EH (cell line): ENCODE measurements around the gene SLC7A6OS.
A peak's percentile ranks its signal among the peaks of the same experiment; 100 is the strongest.
"Not testable (repeated sequence)": the region's sequence is repeated elsewhere in the genome, so short reads cannot be mapped to it uniquely, and the experiment has no call there.

Source experiments
- DNase-seq: peaks from one replicate; pipeline ENCODE4 v3.0.0-alpha.2; 2015; ENCODE audit warnings: low read depth

The SLC7A6OS gene

DNA sequence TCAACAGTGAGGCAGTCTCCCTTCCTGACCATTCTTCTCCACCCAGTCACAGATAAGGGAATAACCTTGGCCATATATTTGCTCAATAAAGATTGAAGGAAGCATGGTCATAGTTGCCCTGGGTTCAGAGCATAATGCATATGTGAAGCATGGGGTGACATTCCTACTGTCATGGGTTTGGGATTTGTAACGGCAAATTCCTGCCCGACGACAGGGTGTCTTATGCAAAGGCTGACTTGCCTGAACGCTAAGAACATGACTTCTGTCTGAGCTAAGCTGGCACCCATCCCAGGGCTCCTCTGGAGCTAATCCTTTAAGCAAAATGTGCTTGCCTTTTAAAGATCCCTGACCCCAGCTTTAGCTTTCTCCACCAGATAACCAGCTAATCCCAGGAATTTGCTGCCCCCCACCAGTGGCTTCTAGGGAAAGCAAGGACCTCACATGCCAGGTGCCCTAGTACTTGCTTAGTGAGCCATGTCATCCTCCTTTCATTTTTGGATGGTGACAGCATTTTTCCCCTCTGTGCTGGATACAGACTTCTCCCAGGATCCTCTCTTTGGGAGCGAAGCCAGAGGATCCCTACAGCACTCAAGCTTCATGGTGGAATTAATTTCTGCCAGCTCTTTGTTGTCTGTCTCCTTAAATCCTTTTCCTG, 11.7 kb downstream of the SLC7A6OS start:
- DNase-seq, result peak; percentile 86

- DNase-seq, result no peak
Measured at GRCh38 chr16:68298312-68298711, 12.4 kb downstream of the SLC7A6OS start.

DNA sequence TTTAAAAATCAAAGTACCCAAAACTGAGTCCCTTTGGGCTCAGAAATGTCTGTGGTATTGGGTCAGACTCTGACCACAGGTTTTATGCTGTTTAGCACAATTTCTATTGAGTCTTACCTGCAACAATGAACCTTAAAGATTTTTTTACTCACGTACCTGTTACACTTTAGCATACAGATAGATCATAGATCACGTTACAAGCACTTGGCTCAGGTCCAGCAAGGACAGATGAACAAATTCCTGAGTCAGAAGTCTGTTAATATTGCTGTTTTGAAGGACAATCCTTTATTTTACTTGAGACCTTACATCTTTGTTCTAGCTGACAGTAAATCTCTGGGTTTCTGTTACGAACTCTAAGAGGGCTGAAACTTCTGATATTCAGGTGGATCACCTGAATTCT, 12.8 kb downstream of the SLC7A6OS start:
- peak; percentile 23 for DNase-seq

- no peak for DNase-seq
Measured at GRCh38 chr16:68296693-68297092, 14.1 kb downstream of the SLC7A6OS start.

GRCh38 chr16:68296291-68296690, 14.5 kb downstream of the SLC7A6OS start:
- DNase-seq, result no peak

DNA sequence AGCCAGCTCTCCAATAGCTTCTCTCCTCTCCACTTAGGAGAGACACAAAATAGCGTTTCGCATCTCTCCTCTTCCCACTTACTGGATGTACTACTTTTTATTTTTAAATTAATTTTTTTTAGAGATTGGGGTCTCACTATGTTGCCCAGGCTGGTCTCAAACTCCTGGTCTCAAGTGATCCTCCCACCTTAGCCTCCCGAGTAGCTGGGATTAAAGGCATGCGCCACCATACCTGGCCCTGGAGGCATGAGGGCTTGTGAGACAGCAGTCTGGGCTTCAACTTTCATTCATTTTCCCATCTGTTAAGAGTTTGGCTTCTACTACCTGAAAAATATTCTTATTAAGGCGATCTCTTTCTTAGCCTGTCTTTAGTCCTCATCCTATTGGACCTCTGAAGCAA, 18.3 kb downstream of the SLC7A6OS start:
- DNase-seq, result no peak

DNA sequence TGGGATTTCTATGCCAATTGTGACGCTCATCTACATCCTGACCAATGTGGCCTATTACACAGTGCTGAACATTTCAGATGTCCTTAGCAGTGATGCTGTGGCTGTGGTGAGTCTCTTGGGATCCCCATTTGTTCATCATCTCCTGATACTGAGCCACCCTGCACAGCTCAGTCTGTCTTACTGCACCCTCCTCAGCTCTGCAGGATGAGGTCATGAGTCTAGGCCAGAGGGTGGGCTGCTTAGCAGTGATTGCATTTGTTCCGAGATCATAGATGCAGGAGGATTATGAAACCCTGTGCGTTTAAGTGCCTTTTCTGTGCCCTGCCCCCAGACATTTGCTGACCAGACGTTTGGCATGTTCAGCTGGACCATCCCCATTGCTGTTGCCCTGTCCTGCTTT, 19.5 kb downstream of the SLC7A6OS start:
- no peak for DNase-seq

DNA sequence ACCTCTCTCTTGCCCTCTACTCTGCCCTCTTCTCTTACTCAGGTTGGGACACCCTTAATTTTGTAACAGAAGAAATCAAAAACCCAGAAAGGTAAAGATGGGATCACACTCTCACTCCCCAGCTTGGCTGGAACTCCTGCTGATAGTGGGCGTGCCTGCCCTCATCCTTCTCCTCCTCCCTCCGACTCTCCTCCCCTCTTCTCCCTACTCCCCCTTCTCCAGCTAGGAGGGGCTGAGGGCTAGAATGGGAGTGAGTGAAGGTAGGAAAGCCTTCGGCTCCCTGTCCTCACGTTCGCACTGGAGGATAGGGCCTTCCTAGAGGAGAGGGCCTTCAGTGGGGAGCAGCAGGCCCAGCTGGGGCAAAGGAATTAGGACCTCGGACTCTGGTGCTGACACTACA, 20.3 kb downstream of the SLC7A6OS start:
- DNase-seq, result no peak

DNA sequence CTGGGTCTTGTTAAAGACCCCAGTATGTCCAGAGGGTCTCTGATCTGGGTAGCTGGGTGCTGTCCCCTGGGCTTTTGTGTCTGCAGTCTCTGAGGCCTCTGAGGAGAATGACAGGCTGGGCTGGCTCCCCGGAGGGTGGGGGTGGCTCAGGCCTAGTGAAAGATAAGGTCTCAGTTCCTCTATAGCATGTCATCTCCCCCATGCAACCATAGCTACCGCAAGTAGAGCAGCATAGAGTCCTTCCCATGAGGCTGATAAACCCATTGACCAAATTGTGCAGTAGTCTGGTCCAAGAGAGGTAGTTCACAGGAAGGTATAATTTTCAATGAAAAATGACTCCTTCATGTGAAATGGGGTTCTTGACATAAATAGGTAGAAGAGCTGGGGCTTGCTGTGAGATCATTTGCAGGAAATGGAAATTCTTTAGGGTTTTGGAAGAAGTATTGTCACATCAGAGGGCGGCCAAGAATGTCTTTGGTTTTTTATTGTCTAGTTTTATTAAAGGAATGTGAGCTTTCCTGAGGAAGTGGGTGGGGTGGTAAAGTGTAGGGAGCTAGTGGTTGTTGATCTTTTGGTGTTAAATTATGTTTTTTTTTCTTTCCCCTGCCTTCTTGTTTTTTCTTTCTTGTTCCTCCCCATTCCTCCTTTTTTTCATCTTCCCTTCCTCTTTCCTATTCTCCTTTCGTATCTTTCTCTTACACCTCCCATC, 21.0 kb downstream of the SLC7A6OS start:
- peak; percentile 77 for DNase-seq

GRCh38 chr16:68289202-68289601, 21.5 kb downstream of the SLC7A6OS start:
- no peak for DNase-seq

GRCh38 chr16:68288796-68289195, 21.9 kb downstream of the SLC7A6OS start:
- not testable (repeated sequence) for DNase-seq

DNA sequence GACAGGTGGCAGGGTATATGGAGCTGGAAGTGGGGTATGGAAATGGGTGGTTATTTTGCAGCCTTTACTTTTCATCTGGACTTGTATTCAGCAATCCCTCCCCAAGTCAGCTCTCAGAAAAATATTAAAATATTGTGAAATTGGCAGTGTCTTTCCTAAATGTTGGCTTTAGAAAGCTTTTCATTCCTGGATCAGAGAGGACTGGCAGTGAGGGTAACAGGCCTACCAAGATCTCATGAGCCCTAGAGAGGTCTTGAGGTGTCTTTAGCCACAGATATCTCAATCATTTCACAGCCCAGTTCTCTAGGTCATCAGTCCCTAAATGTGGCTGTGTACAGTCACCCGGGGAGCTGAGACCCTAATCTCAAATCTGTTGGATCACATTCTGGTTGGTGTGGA, 22.5 kb downstream of the SLC7A6OS start:
- DNase-seq, result no peak

DNA sequence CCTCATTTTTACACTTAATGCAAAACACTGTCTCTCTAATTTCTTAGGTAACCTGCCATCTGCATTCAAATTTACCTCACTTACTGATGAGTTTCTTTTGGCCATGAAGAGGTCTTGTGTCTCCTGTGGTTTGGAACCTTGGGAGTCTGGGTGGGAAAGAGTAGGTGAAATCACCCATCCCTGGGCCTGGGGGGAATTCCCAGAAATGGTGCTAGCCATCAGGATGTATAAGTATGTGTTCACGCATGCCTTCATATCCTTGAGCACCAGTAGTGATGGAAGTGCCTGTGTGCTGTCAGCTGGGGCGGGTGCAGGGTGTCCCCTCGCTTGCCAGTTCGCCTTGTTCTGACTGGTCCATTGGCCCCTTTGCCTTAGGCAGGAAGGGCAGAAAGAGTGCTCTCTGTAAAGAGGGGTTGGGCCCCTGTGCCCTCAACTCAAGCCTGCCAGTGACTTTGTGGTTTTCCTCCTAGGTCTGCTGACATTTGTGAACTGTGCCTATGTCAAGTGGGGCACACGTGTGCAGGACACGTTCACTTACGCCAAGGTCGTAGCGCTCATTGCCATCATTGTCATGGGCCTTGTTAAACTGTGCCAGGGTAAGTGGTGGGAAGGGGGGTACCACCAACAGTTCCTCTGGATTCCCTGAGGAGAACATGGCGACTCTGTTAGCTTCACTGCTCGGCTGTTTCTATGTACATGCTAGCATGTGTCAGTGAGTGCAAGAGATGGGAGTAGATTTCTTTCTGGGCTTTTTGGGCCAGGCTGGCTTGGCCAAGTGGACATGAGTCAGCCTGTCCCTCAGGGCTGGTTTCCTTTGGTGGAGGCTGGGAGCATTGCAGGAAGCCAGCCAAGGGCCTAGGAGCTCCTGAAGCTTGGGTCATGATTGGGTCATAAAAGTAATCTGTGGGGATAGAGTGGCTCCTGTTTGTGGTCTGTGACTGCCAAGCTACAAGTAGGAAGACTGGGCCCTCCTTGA, 23.2 kb downstream of the SLC7A6OS start:
- DNase-seq, result peak; percentile 96

DNA sequence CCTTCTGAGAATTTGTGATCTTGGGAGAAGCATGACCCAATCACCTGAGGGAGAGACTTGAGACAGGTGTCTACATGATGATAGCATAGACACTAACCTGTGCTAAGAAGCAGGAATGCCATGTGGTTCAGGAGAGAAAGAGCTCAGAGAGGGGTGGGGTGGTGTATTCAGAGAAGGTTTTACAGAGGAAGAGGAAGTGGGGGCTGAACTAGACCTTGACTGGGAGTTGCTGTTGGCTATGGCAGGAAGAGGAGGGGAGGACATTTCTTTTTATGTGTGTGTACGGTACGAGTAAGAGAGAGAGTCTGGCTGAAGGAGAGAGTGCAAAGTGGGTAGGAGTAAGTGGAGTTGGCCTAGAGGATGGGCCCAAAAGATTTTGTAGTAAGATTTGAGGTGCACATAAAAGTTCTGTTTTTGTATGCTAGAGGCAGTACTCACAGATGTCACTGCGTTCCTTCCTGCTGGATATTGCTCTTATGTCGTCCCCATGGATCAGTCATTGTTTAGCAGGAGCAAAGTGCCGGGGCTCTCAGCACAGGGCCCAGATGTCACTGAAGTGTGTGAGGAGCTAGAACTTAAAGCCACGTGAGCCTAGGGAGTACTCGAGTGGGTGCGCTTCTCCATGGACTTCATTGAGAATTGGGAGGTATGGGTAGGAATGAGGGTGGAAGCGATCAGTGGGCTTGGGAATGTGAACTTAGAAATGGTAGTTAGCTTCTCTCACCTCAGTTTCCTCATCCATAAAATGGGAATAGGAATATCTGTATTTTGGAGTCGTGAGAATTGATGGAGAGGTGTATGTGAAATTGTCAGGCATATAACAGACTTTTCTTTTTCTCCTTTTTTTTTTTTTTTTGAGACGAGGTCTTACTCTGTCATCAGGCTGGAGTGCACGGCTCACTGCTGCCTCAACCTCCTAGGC, 24.3 kb downstream of the SLC7A6OS start:
- DNase-seq, result no peak

- DNase-seq, result no peak
Measured at GRCh38 chr16:68285683-68286082, 25.1 kb downstream of the SLC7A6OS start.

GRCh38 chr16:68284847-68285246, 25.9 kb downstream of the SLC7A6OS start:
- no peak for DNase-seq

GRCh38 chr16:68283801-68284598, 26.7 kb downstream of the SLC7A6OS start:
- DNase-seq, result no peak

GRCh38 chr16:68283346-68283745, 27.4 kb downstream of the SLC7A6OS start:
- DNase-seq, result no peak

DNA sequence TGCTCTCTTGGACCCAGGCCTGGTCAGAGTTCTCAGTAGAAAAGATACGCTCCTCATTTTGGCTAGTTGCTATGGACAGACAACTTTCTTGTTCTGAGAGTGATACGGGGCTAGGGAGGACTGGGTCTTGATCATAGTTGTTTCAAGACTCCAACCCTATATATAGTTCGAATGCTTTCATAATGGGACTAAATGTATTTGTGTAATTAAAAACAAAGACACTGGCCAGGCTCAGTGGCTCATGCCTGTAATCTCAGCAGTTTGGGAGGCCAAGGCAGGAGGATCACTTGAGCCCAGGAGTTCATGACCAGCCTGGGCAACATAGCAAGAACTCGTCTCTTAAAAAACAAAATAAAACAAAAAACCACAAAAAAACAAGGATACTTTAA, 28.7 kb downstream of the SLC7A6OS start:
- DNase-seq, result no peak

DNA sequence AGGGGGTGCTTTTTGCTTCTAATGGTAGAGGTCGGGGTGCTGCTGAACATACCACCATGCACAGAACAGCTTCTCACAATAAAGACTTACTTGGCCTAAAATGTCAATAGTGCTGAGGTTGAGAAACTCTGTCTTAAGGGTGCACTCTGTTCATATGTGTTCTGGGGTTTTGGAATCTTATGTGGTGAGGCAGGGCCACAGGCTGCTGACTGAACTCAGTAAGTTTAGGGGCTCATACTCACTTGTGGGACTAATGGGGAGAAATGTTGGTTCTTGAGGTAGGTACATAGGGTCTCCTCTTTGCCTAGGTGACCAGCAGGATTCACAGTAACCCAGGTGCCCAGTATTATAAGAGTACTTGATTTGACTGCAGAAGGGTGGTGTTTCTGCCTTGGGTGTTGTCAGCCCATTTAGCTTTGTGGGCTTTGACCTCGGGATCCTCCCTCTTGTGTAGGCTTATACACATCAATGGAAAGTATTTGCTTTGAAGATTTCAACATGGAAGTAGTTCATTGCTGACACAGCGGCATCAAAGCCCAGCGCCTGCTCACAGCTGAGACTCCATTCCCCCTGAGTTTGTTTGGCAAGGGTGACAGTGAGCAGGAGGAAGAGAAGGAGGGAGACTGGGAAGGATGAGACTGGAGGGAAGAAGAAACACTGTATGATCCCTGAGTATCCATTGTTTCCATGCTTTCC, 29.2 kb downstream of the SLC7A6OS start:
- DNase-seq, result no peak
